Measurements from ENCODE around the gene USP9X. TPM values are rescaled to one million over a fixed set of nuclear protein-coding genes. Genes with fewer than 3 reads are reported as not detected.
A peak's percentile ranks its signal among the peaks of the same experiment; 100 is the strongest.

USP9X gene
- total RNA-seq, 3 donors from 2014 or later, result 99.0 to 124 (median 112) TPM

DNA sequence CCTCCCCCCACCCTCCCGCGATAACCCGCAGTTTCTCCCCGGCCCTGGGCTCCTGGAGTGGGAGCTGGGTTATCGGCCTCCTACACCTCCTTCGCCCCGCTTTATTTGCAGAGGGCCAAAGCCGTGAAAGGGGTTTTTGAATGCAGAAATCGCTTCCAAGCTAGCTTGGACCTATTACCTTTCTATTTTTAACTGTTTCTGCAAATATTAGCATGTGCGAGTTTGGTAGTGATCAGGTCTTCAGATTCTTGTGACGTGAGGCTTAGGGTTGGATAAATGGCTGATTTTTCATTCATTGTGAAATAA lies 1.3 kb downstream of the USP9X start:
- Histone ChIP-seq H3K27me3 (peaks cover 0 to 12% of the 10 kb centered on the region in 2 donors), H3K4me3 (peak overlapping the region; percentile 83 to 97 (median 89)), H3K4me1 (peaks cover 0 to 5% of the 10 kb centered on the region in 2 donors), H3K36me3 (no peaks in the 10 kb centered on the region), H3K27ac (peak overlapping the region; percentile 99 to 100), H3K9me3 (no peaks in the 10 kb centered on the region)
- intact Hi-C loops (cut with DNase I; ENCODE audit: low total_unique reads), result no loop called here
- TF ChIP-seq POLR2AphosphoS5 (IDR thresholded peaks at IDR 0.05) (no peak), POLR2A (IDR thresholded peaks at IDR 0.05) (no peak)
- TF ChIP-seq, protein P1, sequence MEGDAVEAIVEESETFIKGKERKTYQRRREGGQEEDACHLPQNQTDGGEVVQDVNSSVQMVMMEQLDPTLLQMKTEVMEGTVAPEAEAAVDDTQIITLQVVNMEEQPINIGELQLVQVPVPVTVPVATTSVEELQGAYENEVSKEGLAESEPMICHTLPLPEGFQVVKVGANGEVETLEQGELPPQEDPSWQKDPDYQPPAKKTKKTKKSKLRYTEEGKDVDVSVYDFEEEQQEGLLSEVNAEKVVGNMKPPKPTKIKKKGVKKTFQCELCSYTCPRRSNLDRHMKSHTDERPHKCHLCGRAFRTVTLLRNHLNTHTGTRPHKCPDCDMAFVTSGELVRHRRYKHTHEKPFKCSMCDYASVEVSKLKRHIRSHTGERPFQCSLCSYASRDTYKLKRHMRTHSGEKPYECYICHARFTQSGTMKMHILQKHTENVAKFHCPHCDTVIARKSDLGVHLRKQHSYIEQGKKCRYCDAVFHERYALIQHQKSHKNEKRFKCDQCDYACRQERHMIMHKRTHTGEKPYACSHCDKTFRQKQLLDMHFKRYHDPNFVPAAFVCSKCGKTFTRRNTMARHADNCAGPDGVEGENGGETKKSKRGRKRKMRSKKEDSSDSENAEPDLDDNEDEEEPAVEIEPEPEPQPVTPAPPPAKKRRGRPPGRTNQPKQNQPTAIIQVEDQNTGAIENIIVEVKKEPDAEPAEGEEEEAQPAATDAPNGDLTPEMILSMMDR (IDR thresholded peaks at IDR 0.05), result no peak
- no peak for DNase-seq (ENCODE audit: low spot score in 2 of 2)

DNA sequence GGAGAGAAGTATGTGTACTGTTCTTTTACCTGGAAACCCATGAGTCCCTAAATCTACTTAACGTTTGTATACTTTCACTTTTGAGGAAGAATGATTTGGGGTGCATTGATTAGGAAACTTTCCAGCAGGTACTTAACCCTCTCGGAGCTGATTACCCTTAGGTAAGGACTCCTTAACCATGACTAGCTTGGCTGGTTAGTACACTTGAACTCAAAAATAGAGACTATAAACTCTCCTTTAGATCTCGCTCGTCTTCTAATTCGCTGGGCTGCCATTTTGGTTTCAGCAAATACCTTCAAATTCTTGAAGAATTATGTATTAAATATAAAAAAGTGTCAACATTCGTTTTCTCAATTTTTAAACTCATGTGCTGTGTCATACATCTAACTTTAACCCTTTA lies 2.0 kb downstream of the USP9X start:
- Histone ChIP-seq H3K9me3 (no peaks in the 10 kb centered on the region), H3K27ac (peak overlapping the region; percentile 99 to 100), H3K27me3 (peaks cover 0 to 7% of the 10 kb centered on the region in 2 donors), H3K4me3 (peak overlapping the region; percentile 83 to 97 (median 89)), H3K36me3 (no peaks in the 10 kb centered on the region), H3K4me1 (peaks cover 0 to 5% of the 10 kb centered on the region in 2 donors)
- intact Hi-C loops (cut with DNase I; ENCODE audit: low total_unique reads), result no loop called here
- TF ChIP-seq, protein P1 (IDR thresholded peaks at IDR 0.05), result no peak
- no peak for TF ChIP-seq POLR2A (IDR thresholded peaks at IDR 0.05)
- no peak for TF ChIP-seq POLR2AphosphoS5 (IDR thresholded peaks at IDR 0.05)
- no peak for DNase-seq (ENCODE audit: low spot score in 2 of 2)

DNA sequence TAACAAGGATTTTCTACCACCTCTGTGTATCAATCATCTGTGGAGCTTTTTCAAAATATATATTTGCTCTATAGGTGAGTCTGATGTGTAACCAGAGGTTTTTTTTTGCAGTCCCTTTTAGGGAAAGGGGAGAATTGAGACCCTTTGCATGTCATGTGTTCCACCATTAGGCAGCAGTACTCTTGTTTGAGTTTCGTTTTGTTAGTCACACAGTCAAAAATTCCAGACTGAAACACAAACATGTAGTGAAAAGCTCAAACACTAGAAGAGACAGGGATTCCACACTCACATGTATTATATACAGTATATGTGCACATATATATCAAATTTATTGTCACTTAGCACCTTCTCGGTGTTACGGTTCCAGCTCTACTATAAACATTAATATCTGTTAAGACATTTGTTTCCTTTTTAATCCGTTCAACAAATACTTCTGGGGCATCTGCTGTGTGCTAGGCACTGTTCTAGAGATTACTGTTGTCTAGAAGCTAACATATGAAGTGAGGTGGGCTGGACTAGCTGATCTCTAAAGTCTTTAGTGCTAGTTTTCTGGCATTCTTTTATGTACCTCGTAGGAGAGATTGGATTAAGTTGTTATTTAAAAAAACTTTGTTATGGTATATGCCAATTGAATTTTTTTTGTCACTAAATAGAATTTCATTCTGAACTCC lies 5.5 kb downstream of the USP9X start:
- Histone ChIP-seq H3K9me3 (no peaks in the 10 kb centered on the region), H3K27ac (peak overlapping the region in 1 of 2 donors; percentile 17), H3K27me3 (peaks cover 0 to 16% of the 10 kb centered on the region in 2 donors), H3K4me3 (peak overlapping the region in 1 of 3 donors; percentile 11), H3K36me3 (no peaks in the 10 kb centered on the region), H3K4me1 (peaks cover 0 to 5% of the 10 kb centered on the region in 2 donors)
- intact Hi-C loops (cut with DNase I; ENCODE audit: low total_unique reads), result no loop called here
- TF ChIP-seq POLR2AphosphoS5 (IDR thresholded peaks at IDR 0.05) (no peak), POLR2A (IDR thresholded peaks at IDR 0.05) (no peak)
- TF ChIP-seq, protein P1 (IDR thresholded peaks at IDR 0.05), result no peak
- DNase-seq (ENCODE audit: low spot score in 2 of 2), result no peak

DNA sequence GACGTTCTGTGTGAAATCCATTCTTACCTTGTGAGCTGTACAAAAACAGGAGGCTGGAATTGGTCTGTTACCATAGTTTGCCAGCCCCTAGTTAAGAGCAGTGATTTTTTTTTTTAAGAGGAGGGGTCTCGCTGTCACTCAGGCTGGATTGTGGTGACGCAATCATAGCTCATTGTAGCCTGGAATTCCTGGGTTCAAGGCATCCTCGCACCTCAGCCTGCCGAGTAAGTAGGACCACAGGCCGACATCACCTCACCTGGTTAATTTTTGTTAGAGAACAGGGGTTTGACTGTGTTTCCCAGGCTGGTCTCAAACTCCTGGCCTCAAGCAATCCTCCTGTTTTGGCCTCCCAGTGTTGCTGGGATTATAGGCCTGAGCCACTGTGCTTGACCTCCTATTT lies 7.5 kb downstream of the USP9X start:
- intact Hi-C loops (cut with DNase I; ENCODE audit: low total_unique reads), result no loop called here
- Histone ChIP-seq H3K27ac (no peak overlapping the region), H3K36me3 (no peaks in the 10 kb centered on the region), H3K27me3 (peaks cover 0 to 16% of the 10 kb centered on the region in 2 donors), H3K4me1 (peaks cover 0 to 9% of the 10 kb centered on the region in 2 donors), H3K4me3 (no peak overlapping the region), H3K9me3 (no peaks in the 10 kb centered on the region)
- TF ChIP-seq POLR2A (IDR thresholded peaks at IDR 0.05) (no peak), POLR2AphosphoS5 (IDR thresholded peaks at IDR 0.05) (no peak)
- TF ChIP-seq, protein P1 (IDR thresholded peaks at IDR 0.05), result no peak
- no peak for DNase-seq (ENCODE audit: low spot score in 2 of 2)

DNA sequence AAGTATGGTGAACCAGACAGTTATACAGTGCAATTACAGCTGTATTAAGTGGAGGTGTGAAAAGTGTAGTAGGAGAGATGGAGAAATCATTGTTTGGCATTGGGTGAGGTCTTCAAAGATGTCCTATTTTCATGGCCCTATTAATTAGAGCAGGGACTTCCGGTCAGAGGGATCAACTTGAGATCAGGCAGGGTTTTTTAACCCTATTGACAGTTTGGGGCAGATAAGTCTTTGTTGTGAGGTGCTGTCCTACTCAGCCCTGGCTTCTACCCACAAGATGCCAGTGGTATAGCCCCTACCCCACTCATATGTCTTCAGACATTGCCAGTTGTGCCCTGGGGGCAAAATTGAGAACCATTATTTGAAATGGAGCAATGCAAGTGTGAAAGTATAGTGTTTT lies 9.9 kb downstream of the USP9X start:
- Histone ChIP-seq H3K27ac (no peak overlapping the region), H3K9me3 (no peaks in the 10 kb centered on the region), H3K36me3 (no peaks in the 10 kb centered on the region), H3K27me3 (peaks cover 0 to 16% of the 10 kb centered on the region in 2 donors), H3K4me3 (no peak overlapping the region), H3K4me1 (peaks cover 0 to 4% of the 10 kb centered on the region in 2 donors)
- no peak for DNase-seq (ENCODE audit: low spot score in 2 of 2)
- intact Hi-C loops (cut with DNase I; ENCODE audit: low total_unique reads), result no loop called here
- TF ChIP-seq POLR2A (IDR thresholded peaks at IDR 0.05) (no peak), POLR2AphosphoS5 (IDR thresholded peaks at IDR 0.05) (no peak)
- TF ChIP-seq, protein P1 (IDR thresholded peaks at IDR 0.05), result no peak

Data from breast epithelium (tissue), 4 donors.